Naive thymus-derived CD4-positive, alpha-beta T cell (primary cell): ENCODE results near the gene RASD2. TPM values are rescaled to one million over a fixed set of nuclear protein-coding genes. Genes with fewer than 3 reads are reported as not detected.

Experiments used
- ATAC-seq: fragments of 150-1000 bp; cut with Tn5 transposase; 2 replicates; pipeline ENCODE4 v1.10.0; 2021; ENCODE audit warnings: mild to moderate bottlenecking, moderate library complexity
- CTCF ChIA-PET: fragments of 350-600 bp; sonication (Branson Sonifier 250); formaldehyde crosslinking; loops from one replicate; lab custom pipeline; 2021; ENCODE audit warnings: antibody characterized with exemption; lab: Charles Lee
- POLR2A ChIA-PET: fragments of 350-600 bp; sonication (Branson Sonifier 250); formaldehyde crosslinking; loops from one replicate; lab custom pipeline; 2021; ENCODE audit warnings: antibody characterized with exemption, inconsistent platforms; lab: Charles Lee
- DNase-seq, 9 donors: peaks; one replicate each; pipeline versions ENCODE4 v3.0.0 to v3.0.0-alpha.2; 2020 to 2022; ENCODE audit warnings: mixed read lengths in 1 of 9
- H3K27ac ChIP-seq: one replicate; pipeline ENCODE4 v1.7.0; 2013; ENCODE audit warnings: mild to moderate bottlenecking, low read depth, low read length, moderate library complexity
- H3K27me3 ChIP-seq, 2 donors: one replicate each; pipeline ENCODE4 v1.7.0; 2013; ENCODE audit warnings: low read length in 2 of 2, mild to moderate bottlenecking in 2 of 2, moderate library complexity in 2 of 2; ENCODE audit not compliant: control insufficient read depth in 2 of 2, insufficient read depth in 2 of 2
- H3K36me3 ChIP-seq, 3 experiments: 1 replicate in 2 of 3; 2 replicates in 1 of 3; pipeline ENCODE4 v1.7.0; 2013; ENCODE audit warnings: low read length in 3 of 3, mild to moderate bottlenecking in 3 of 3, moderate library complexity in 1 of 3; ENCODE audit not compliant: insufficient read depth in 3 of 3, control insufficient read depth in 2 of 3
- H3K4me1 ChIP-seq, 2 donors: one replicate each; pipeline ENCODE4 v1.7.0; 2013; ENCODE audit warnings: low read length in 2 of 2, mild to moderate bottlenecking in 2 of 2, moderate library complexity in 1 of 2; ENCODE audit not compliant: control insufficient read depth in 2 of 2, insufficient read depth in 2 of 2
- H3K4me3 ChIP-seq: 2 replicates; pipeline ENCODE4 v1.7.0; 2013; ENCODE audit warnings: mild to moderate bottlenecking, low read length
- H3K9me3 ChIP-seq, 3 experiments: 1 replicate in 2 of 3; 2 replicates in 1 of 3; pipeline ENCODE4 v1.7.0; 2013; ENCODE audit warnings: low read length in 3 of 3; ENCODE audit not compliant: control insufficient read depth in 2 of 3
- H3K27ac Mint-ChIP-seq, 9 donors: one replicate each; pipeline ENCODE4 v1.8.0; 2020 to 2022; ENCODE audit warnings: mixed read lengths in 9 of 9, mild to moderate bottlenecking in 8 of 9, moderate library complexity in 5 of 9, inconsistent platforms in 2 of 9
- H3K27me3 Mint-ChIP-seq, 5 donors: one replicate each; pipeline ENCODE4 v1.8.0; 2021 to 2022; ENCODE audit warnings: mixed read lengths in 5 of 5, mild to moderate bottlenecking in 1 of 5
- H3K36me3 Mint-ChIP-seq, 5 donors: one replicate each; pipeline ENCODE4 v1.8.0; 2020 to 2022; ENCODE audit warnings: mixed read lengths in 5 of 5, mild to moderate bottlenecking in 3 of 5, inconsistent platforms in 1 of 5
- H3K4me1 Mint-ChIP-seq, 7 donors: one replicate each; pipeline ENCODE4 v1.8.0; 2020 to 2022; ENCODE audit warnings: mixed read lengths in 7 of 7, mild to moderate bottlenecking in 3 of 7, inconsistent platforms in 1 of 7
- H3K4me3 Mint-ChIP-seq, 10 donors: one replicate each; pipeline ENCODE4 v1.8.0; 2020 to 2022; ENCODE audit warnings: mild to moderate bottlenecking in 10 of 10, mixed read lengths in 10 of 10, moderate library complexity in 6 of 10, inconsistent platforms in 2 of 10
- H3K9me3 Mint-ChIP-seq, 11 donors: one replicate each; pipeline ENCODE4 v1.8.0; 2020 to 2022; ENCODE audit warnings: mixed read lengths in 11 of 11, mild to moderate bottlenecking in 4 of 11, inconsistent platforms in 1 of 11, moderate library complexity in 1 of 11
- intact Hi-C, 2 donors: fragments of 100-400 bp; cut with micrococcal nuclease; formaldehyde crosslinking; loops; one replicate each; pipeline ENCODE4 v1.15.1; 2023
- polyA plus RNA-seq, 2 donors: library from polyadenylated mRNA; unstranded; fragments of 300-500 nt; fragmentation: Illumina TruSeq; gene quantifications; one replicate each; pipeline ENCODE4 v1.2.3, GENCODE V29; 2021
- total RNA-seq, 6 experiments: library from RNA in 5 of 6; stranded (reverse) in 5 of 6; gene quantifications; 1 replicate in 5 of 6; 2 replicates in 1 of 6; pipeline ENCODE4 v1.2.3 and lab custom pipeline; 2021 to 2026

Gene RASD2
- total and polyA plus RNA-seq, 7 experiments from 2014 or later, result 0.05 to 1.4 (median 0.24) TPM; not detected in 4

DNA sequence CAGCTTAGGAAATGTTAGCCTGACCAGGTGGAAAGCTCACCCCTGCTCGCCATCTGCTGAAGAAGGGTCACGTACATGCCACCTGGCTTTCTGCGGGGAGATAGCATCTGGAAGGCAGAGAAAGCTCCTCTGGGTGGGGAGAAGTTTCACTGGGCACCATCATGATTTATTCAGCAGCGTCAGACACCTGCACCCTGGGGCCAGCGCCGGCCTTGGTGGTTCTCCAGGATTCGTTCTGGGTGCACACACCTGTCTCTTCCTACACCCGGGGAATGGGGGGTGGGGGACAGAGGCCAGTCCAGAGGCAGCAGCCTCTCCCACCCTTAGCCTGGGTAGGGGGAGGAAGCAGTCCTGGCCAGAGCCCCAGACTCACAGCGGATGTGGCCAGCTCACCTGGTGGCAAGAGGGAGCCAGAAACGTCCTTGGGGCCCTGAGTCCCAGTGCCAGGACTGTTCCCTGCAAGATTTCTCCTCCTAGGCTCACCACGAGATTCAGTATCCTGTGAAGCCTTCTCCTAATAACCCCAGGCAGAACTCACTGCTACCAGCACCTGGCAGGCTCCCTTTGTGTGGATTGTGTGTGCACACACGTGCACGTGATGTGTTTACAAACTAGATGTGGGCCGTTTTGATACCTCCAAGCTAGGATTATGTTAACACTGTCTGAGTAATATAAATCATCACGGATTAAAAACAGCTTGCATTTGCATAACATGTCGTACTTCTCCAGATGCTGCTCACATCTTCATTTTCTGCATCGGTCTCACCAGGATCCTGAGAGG, 17.3 kb upstream of the RASD2 start:
- H3K27ac ChIP-seq, result no peak overlapping the region
- H3K4me1 ChIP-seq, result no peaks in the 10 kb centered on the region
- H3K36me3 ChIP-seq, result no peaks in the 10 kb centered on the region
- Mint-ChIP-seq H3K4me3 (no peak overlapping the region), H3K27ac (no peak overlapping the region), H3K4me1 (peaks cover 0 to 2% (median 0%) of the 10 kb centered on the region in 7 donors), H3K27me3 (peaks cover 5 to 30% (median 14%) of the 10 kb centered on the region in 5 donors), H3K36me3 (no peaks in the 10 kb centered on the region), H3K9me3 (no peaks in the 10 kb centered on the region)
- intact Hi-C loops, result no loop called here
- DNase-seq (no peak), ATAC-seq (no peak)
- CTCF ChIA-PET, result no interaction called here
- no peaks in the 10 kb centered on the region for H3K27me3 ChIP-seq
- POLR2A ChIA-PET, result no interaction called here
- no peak overlapping the region for H3K4me3 ChIP-seq
- no peaks in the 10 kb centered on the region for H3K9me3 ChIP-seq

- no peaks in the 10 kb centered on the region for H3K4me1 ChIP-seq
- Mint-ChIP-seq H3K9me3 (peaks cover 0 to 10% (median 0%) of the 10 kb centered on the region in 11 donors), H3K27me3 (peaks cover 5 to 24% (median 14%) of the 10 kb centered on the region in 5 donors), H3K4me1 (peaks cover 0 to 2% (median 0%) of the 10 kb centered on the region in 7 donors), H3K4me3 (no peak overlapping the region), H3K36me3 (peaks cover 0 to 7% (median 3%) of the 10 kb centered on the region in 5 donors), H3K27ac (no peak overlapping the region)
- peaks cover 0 to 10% (median 0%) of the 10 kb centered on the region in 3 experiments for H3K9me3 ChIP-seq
- intact Hi-C loops, result no loop called here
- no peaks in the 10 kb centered on the region for H3K27me3 ChIP-seq
- CTCF ChIA-PET, result no interaction called here
- no peak overlapping the region for H3K4me3 ChIP-seq
- no peaks in the 10 kb centered on the region for H3K36me3 ChIP-seq
- ATAC-seq (no peak), DNase-seq (no peak)
- POLR2A ChIA-PET, result no interaction called here
- H3K27ac ChIP-seq, result no peak overlapping the region
These were observed 15.5 kb upstream of the RASD2 start for GRCh38 chr22:35524966-35525686.

DNA sequence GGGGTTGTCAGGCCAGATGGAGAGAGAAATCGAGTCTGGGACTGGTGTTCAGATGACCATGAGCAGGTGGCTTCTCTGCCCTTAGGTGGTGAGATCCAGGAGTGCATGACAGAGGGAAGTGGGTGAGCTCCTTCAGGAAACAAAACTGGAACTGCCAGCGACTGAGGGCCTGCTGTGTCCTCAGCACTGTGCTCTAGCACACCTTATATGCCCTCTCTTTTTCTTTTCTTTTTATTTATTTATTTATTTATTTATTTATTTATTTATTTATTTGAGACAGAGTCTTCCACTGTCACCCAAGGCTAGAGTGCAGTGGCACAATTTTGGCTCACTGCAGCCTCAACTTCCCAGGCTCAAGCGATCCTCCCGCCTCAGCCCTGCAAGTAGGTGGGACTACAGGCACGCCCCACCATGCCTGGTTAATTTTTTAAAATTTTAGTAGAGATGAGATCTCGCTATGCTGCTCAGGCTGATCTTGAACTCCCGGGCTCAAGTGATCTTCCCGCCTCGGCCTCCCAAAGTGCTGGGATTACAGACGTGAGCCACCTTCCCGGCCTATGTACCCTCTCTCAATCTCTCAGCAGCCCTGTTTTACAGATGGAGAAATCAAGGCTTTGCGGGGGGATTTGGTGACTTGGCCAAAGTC, 14.8 kb upstream of the RASD2 start:
- intact Hi-C loops, result no loop called here
- Histone ChIP-seq H3K4me3 (no peak overlapping the region), H3K27ac (no peak overlapping the region), H3K36me3 (no peaks in the 10 kb centered on the region), H3K9me3 (peaks cover 0 to 10% (median 0%) of the 10 kb centered on the region in 3 experiments), H3K27me3 (no peaks in the 10 kb centered on the region), H3K4me1 (no peaks in the 10 kb centered on the region)
- H3K9me3 Mint-ChIP-seq, result peaks cover 0 to 10% (median 0%) of the 10 kb centered on the region in 11 donors
- H3K4me3 Mint-ChIP-seq, result no peak overlapping the region
- DNase-seq (no peak), ATAC-seq (no peak)
- POLR2A ChIA-PET, result no interaction called here
- CTCF ChIA-PET, result no interaction called here
- H3K27ac Mint-ChIP-seq, result no peak overlapping the region
- H3K27me3 Mint-ChIP-seq, result peaks cover under 1 to 19% (median 13%) of the 10 kb centered on the region in 5 donors
- H3K36me3 Mint-ChIP-seq, result peaks cover 0 to 7% (median 3%) of the 10 kb centered on the region in 5 donors
- peaks cover 0 to 2% (median 0%) of the 10 kb centered on the region in 7 donors for H3K4me1 Mint-ChIP-seq

GRCh38 chr22:35526333-35526979, 14.2 kb upstream of the RASD2 start:
- Mint-ChIP-seq H3K9me3 (peaks cover 0 to 10% (median 0%) of the 10 kb centered on the region in 11 donors), H3K4me3 (no peak overlapping the region), H3K27ac (no peak overlapping the region), H3K27me3 (peaks cover 0 to 13% (median 11%) of the 10 kb centered on the region in 5 donors), H3K4me1 (peaks cover 0 to 2% (median 0%) of the 10 kb centered on the region in 7 donors), H3K36me3 (peaks cover 0 to 7% (median 3%) of the 10 kb centered on the region in 5 donors)
- Histone ChIP-seq H3K9me3 (peaks cover 0 to 10% (median 0%) of the 10 kb centered on the region in 3 experiments), H3K36me3 (no peaks in the 10 kb centered on the region), H3K4me3 (no peak overlapping the region), H3K4me1 (no peaks in the 10 kb centered on the region), H3K27ac (no peak overlapping the region), H3K27me3 (no peaks in the 10 kb centered on the region)
- DNase-seq (no peak), ATAC-seq (no peak)
- POLR2A ChIA-PET, result no interaction called here
- CTCF ChIA-PET, result no interaction called here
- intact Hi-C loops, result no loop called here

GRCh38 chr22:35528927-35529326, 11.7 kb upstream of the RASD2 start:
- H3K9me3 Mint-ChIP-seq, result peaks cover 0 to 10% (median 0%) of the 10 kb centered on the region in 11 donors
- no peaks in the 10 kb centered on the region for H3K27me3 Mint-ChIP-seq
- Histone ChIP-seq H3K4me3 (no peak overlapping the region), H3K36me3 (no peaks in the 10 kb centered on the region), H3K27me3 (no peaks in the 10 kb centered on the region), H3K27ac (no peak overlapping the region), H3K4me1 (no peaks in the 10 kb centered on the region), H3K9me3 (peaks cover 0 to 10% (median 0%) of the 10 kb centered on the region in 3 experiments)
- DNase-seq, result no peak
- H3K4me1 Mint-ChIP-seq, result no peaks in the 10 kb centered on the region
- intact Hi-C loops, result no loop called here
- peaks cover 0 to 8% (median 4%) of the 10 kb centered on the region in 5 donors for H3K36me3 Mint-ChIP-seq
- CTCF ChIA-PET, result no interaction called here
- H3K27ac Mint-ChIP-seq, result no peak overlapping the region
- POLR2A ChIA-PET, result no interaction called here
- H3K4me3 Mint-ChIP-seq, result no peak overlapping the region
- ATAC-seq, result no peak

DNA sequence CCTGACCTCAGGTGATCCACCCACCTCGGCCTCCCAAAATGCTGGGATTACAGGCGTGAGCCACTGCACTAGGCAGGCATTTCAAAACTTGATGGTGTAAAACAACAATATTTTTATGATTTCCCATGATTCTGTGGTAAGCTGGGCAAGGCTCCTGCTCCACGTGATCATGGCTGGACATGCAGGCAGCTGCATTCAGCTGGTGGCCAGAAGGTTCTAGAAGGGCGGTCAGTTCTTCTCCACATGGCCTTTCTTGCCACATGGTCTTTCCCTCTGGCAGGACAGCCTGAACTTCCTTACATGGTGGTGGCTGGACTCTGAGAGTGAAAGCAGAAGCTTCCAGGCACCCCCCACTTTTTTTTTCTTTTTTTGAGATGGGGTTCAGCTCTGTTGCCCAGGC, 9.9 kb upstream of the RASD2 start:
- intact Hi-C loops, result no loop called here
- no peak for DNase-seq
- Histone ChIP-seq H3K4me3 (no peak overlapping the region), H3K27me3 (no peaks in the 10 kb centered on the region), H3K27ac (no peak overlapping the region), H3K36me3 (no peaks in the 10 kb centered on the region), H3K9me3 (peaks cover 0 to 10% (median 0%) of the 10 kb centered on the region in 3 experiments), H3K4me1 (no peaks in the 10 kb centered on the region)
- peaks cover 0 to 8% (median 4%) of the 10 kb centered on the region in 5 donors for H3K36me3 Mint-ChIP-seq
- H3K4me1 Mint-ChIP-seq, result peaks cover 0 to 1% (median 0%) of the 10 kb centered on the region in 7 donors
- H3K4me3 Mint-ChIP-seq, result no peak overlapping the region
- H3K27ac Mint-ChIP-seq, result no peak overlapping the region
- POLR2A ChIA-PET, result no interaction called here
- H3K9me3 Mint-ChIP-seq, result peaks cover 0 to 10% (median 0%) of the 10 kb centered on the region in 11 donors
- CTCF ChIA-PET, result interaction anchor here (0.6 kb wide), 1 partner anchor 96 kb away, joined by 5 read pairs; no protein-coding TSS in a partner anchor
- ATAC-seq, result no peak
- peaks cover 0 to 6% (median 2%) of the 10 kb centered on the region in 5 donors for H3K27me3 Mint-ChIP-seq
